HG02870 (cell line): ENCODE data around the gene AHSG.
A peak's percentile ranks its signal among the peaks of the same experiment; 100 is the strongest.

Source experiments
- ATAC-seq: cut with Tn5 transposase; IDR thresholded peaks from one replicate; pipeline ENCODE4 v1.9.1; 2021; ENCODE audit warnings: mild to moderate bottlenecking, moderate library complexity; ENCODE audit not compliant: unreplicated experiment

AHSG gene

GRCh38 chr3:186637686-186638085 is 24.8 kb downstream of the AHSG start:
- ATAC-seq, result no peak

- no peak for ATAC-seq
Observed at GRCh38 chr3:186638259-186638658, 25.4 kb downstream of the AHSG start.

DNA sequence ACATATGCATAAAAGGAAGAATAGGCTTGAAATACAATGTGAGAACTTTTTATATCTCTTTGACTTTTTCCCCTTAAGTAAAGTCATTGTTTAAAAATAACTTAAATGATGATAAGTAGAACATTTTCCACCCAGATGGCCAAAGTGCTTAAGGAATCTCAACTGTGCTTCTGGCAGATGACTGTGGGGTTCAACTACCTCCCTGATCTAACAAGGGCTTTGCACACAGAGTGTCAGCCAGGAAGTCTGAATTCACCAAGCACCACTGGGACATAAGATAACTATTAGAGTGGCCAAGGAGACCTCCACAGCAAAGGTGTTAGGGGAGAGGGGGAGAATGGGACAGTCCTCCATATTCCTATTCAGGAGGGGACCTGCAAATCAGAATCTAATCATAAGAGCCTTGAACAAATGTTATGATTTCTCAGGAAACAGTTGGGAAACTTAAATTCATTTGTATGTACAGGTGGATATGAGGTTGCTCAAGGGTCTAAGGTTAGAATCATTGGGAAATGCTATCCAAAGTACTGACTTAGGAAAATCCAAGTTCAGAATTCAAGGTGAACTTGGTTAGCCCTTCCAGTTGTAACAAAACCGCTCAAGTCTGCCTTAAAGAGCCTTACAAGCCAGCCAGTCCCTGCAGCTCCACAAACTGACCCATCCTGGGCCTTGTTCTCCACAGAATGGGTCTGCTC is 27.1 kb downstream of the AHSG start, which contains the start of gene FETUB:
Gene FETUB (plus strand): TSS at position 622 of the 695 bp plus-strand sequence. CDS start 62 bp downstream, at position 684.
- ATAC-seq, result no peak

DNA sequence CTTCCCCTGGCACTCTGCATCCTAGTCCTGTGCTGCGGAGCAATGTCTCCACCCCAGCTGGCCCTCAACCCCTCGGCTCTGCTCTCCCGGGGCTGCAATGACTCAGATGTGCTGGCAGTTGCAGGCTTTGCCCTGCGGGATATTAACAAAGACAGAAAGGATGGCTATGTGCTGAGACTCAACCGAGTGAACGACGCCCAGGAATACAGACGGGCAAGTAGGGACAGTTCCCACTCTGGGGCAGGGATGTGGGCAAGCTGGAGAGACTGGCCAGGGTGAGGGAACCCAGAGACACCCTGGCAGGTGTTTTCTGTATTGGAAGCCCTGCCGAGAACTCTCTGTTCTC is 27.6 kb downstream of the AHSG start:
- no peak for ATAC-seq

DNA sequence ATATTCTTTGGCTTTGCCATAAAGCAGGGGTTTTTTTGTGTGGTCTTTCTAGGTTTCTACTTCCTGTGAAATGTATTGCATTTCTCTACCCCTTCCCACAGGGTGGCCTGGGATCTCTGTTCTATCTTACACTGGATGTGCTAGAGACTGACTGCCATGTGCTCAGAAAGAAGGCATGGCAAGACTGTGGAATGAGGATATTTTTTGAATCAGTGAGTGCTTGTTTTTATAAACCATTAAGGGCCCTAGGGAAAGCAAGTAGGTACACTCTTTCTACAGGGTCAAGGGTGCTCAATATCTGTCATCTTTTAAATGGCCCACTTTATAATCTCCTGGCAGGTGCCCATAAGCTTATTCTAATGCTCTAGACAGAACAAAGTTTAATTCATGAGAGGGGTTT is 28.1 kb downstream of the AHSG start:
- no peak for ATAC-seq

DNA sequence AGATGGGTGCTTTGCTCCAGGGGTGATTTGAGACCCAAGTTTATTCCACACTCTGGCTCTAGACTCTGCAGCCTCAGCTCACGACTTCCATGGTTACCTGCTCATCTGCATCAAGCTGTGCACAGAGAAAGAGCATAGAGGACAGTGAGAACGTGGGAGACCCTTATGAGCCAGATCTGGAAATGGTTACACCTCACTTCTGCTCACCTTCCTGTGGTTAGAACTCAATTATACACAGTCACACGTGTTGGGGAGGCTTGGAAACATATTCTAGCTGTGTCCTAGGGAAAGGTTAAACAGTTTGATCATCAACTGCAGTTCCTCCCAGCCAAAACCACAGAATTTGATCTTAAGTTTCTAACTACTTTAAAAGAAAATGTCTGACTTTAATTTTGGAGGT is 29.2 kb downstream of the AHSG start:
- no peak for ATAC-seq

DNA sequence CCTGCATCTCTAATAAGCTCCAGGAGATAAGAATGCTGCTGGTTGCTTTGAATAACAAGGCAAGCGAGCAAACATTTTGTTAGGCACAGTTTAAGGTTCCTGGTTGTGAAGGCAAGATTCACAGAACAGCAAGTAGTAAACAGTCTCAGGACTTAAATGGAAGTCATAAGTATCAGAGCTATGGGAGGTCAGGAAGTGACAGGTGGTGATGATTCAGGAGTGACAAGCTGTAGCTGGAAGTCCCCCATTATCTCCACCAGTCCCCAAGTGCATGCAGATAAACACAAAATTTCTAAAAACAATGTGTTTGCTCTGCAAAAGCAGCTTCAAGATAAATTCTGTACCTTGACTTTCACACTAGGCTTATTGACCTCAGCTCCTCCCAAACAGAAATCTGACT is 30.6 kb downstream of the AHSG start:
- ATAC-seq, result no peak

DNA sequence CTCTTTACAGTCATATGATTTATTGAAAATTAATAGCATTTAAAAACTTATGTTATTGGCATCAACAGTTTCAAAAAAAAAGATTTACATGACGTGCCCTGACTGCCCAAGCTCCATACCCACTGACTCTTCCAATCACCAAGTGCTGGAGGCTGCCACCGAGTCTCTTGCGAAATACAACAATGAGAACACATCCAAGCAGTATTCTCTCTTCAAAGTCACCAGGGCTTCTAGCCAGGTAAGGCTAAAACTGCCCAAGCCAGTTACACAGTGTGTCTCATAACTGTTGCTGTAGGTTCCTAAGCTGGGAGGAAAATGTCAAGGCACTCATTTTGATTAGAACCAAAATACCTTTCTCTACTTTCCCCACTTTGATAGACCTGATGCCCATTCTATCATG is 31.8 kb downstream of the AHSG start:
- ATAC-seq, result no peak

DNA sequence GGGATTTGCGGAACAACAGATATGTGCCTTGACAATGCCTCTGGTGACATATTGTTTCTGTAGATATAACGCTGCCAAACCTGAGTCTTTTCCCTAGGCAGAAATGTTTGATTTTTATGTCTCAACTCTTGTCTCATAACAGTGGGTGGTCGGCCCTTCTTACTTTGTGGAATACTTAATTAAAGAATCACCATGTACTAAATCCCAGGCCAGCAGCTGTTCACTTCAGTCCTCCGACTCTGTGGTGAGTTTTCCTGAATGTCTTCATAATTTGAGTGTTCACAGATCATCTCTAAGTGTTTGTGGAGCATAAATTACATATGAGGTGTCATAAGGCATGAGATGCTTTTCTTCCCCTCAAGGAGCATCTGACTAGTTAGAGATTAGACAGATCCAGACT is 33.2 kb downstream of the AHSG start:
- ATAC-seq, result no peak

GRCh38 chr3:186646841-186647240 is 34.0 kb downstream of the AHSG start:
- no peak for ATAC-seq

DNA sequence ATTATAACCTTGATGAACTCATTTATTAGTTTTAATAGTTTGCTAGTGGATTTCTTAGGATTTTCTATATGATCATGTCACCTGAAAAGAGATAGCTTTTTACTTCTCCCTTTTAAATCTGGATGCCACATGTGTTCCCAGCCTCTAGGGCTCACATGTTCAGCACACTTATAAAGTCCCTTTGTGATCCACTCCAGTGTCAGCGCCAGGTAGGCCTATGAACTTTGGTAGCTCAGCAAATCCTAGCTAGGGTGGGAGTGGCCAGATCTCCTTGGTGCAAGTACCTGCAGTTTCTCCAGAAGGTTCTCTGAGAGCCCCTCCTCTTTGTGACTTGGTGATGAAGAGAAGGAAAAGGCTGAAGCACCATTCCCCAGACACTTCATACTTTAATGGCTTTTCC is 36.0 kb downstream of the AHSG start:
- ATAC-seq, result no peak

GRCh38 chr3:186651678-186652215 is 38.9 kb downstream of the AHSG start:
- no peak for ATAC-seq

DNA sequence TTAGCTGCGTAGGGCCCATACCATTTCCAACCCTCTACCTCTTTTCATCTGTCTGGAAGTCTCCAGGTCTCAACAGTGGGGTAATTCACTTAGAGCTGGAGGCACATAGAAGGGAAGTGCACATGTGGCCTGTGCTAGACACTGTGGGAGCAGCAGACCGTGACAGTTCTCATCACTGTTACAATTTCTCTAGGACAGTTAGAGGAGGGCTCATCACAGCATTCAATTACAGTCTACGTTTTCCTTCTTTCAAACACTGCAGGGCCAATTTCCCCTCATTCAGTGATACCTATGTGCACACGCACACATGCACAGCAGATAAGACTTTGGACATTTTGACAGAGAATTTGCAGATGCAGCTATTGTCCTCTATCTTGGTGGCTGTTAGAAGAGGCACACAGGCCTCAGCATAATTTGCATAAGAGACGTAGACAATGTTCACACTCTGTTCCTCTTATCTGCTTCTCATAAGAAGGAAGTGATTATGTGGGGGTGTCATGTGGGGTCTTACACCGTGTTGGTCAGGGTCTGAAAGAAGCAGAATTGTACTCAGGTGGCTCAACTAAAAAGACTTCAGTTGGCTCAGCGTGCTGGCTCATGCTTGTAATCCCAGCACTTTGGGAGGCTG is 40.3 kb downstream of the AHSG start:
- ATAC-seq, result peak; percentile 92

DNA sequence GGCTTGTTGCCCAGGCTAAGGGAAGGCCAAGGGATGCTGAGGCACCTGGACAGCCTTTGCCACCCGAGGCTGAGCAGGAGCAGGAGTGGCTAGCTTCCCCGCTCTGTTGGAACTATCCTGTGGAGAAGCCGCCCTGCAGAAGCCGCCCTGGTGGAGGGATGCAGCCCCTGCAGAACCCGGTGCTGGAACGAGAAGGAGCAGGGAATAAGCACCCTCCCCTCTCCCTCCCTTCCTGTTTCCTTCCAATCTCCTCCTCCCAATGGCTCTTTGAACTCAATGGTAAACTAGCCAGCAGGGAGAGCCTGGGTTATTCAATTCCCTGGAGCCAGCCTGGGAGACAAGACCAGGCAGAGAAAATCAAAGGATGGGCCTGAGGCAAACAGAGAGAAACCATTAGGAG is 41.1 kb downstream of the AHSG start:
- no peak for ATAC-seq

DNA sequence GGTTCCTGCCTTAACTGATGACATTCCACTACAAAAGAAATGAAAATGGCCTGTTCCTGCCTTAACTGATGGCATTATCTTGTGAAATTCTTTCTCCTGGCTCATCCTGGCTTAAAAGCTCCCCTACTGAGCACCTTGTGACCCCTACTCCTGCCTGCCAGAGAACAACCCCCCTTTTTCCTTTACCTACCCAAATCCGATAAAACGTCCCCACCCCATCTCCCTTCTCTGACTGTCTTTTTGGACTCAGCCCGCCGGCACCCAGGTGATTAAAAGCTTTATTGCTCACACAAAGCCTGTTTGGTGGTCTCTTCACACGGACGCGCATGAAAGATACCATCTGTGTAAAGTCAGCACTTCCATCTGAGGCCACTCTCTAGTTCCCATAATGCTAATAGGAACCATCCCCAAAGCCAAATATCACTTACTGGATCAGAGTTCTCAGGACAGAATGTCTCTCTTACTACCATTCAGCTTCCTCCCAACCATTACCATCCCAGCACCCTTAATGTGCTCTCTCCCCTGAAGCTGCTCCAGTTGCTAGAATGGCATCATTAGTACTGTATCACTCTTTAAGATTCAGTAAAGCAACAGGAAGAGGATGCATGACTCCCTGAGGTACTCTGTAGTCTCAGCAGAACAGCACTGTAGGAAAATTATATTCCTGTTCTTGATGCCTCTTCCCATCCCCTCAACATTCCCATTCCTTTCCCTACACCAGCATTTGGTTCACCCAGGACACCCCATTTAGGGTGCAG is 50.7 kb downstream of the AHSG start:
- ATAC-seq, result no peak

GRCh38 chr3:186664119-186664495 is 51.2 kb downstream of the AHSG start:
- ATAC-seq, result no peak

- no peak for ATAC-seq
Observed at GRCh38 chr3:186664506-186664905, 51.6 kb downstream of the AHSG start.

DNA sequence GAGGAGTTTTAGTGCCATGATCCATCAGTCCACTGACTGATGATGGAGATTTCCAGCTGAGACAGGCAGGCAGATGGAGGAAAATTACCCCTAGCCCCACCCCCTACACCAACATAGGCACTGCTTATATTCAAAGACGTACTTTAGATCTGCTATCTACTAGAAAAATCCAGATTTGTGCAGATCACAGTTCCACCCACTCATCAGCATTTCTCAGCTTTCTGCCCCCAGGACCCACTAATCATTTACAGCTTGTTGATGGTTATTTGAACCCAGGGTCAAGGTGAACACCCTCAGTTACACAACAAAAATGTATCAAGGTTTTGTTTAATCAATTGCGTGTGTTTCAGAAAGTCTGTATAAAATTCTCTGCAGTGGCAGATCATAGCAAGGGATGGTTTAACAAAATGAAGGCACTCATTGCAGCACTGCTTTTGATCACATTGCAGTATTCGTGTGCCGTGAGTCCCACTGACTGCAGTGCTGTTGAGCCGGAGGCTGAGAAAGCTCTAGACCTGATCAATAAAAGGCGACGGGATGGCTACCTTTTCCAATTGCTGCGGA is 52.8 kb downstream of the AHSG start, which contains the start of gene HRG:
Gene HRG (plus strand): TSS at position 390 of the 564 bp plus-strand sequence. CDS start 18 bp downstream, at position 408.
- no peak for ATAC-seq

DNA sequence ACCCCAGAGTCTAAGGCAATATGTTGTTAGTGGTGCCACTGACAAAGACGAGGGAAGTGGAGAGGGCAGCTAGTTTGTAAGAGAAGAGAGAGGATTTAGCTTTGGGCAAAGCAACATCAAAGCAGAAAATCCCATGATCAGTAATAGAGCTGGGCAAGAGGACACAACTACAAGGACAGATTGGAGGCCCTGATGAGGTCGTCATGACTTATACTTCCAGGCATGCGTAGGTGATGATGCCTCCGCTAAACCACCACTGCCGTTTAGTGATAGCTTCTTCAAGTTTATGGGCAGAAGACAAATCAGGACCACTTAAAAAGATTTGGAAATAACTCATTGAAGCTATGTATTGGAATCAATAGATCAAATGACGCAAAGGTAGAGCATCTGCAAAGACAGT is 55.6 kb downstream of the AHSG start:
- ATAC-seq, result no peak

DNA sequence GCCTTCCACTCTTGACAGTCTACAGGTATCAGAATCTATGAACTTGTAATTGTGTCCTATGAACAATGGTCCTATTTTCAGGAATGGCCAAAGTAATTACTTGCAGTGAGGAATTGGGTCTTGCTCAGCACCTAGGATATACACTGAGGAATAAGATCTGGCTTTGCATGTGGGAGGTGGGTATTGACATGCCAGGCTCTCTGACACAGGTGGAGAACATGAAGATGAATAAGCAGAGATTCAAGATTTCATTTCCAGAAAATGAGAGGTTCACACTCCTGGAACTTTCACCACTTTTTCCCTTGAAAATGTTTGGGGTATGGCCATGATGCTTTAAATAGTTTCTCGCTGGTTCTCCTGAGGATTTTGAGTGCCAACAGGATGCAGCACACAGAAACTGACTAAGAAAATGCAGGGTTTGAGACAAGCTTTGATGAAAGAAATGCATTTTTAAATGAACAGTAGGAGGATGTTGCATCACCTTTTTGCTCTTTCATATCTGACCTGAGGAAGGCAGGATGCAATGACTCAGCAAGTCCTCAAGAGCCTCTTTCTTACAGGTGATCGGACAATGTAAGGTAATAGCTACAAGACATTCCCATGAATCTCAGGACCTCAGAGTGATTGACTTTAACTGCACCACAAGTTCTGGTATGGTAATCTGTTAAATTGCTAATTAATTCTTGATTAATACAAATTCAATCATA is 56.7 kb downstream of the AHSG start:
- ATAC-seq, result no peak

GRCh38 chr3:186670155-186670554 is 57.3 kb downstream of the AHSG start:
- no peak for ATAC-seq
